ENCODE data around the gene CELSR1.
"Not testable (repeated sequence)": the region's sequence is repeated elsewhere in the genome, so short reads cannot be mapped to it uniquely, and the experiment has no call there.

The CELSR1 gene

GRCh38 chr22:46315976-46316375 is 221.4 kb downstream of the CELSR1 start:
- no peak for DNase-seq (ENCODE audit: low spot score)
- no peaks in the 10 kb centered on the region for H3K27me3 ChIP-seq (ENCODE audit: control insufficient read depth in 3 of 3, insufficient read depth in 3 of 3, low read depth in 1 of 3, low read length in 3 of 3)
- H4K8ac ChIP-seq (ENCODE audit: low read depth, low read length) = no peak overlapping the region
- no CpG with 5 or more reads among the region's 12 CpGs for WGBS, 2 donors (ENCODE audit: extremely low coverage in 2 of 2, insufficient read length in 2 of 2, insufficient replicate concordance in 1 of 2)
- no peak overlapping the region for H2AFZ ChIP-seq (ENCODE audit: low read length)
- H2AK5ac ChIP-seq (ENCODE audit: low read depth, low read length) = no peak overlapping the region
- no peak overlapping the region for H2BK120ac ChIP-seq (ENCODE audit: low read depth, low read length)
- H2BK12ac ChIP-seq (ENCODE audit: low read length) = no peak overlapping the region
- H3K4me1 ChIP-seq (ENCODE audit: control insufficient read depth in 2 of 2, insufficient read depth in 1 of 2, low read depth in 1 of 2, low read length in 2 of 2) = no peaks in the 10 kb centered on the region
- no peak overlapping the region for H3K9ac ChIP-seq (ENCODE audit: low read depth, low read length, poor library complexity)
- no peak overlapping the region for H4K91ac ChIP-seq (ENCODE audit: low read depth, low read length, poor library complexity)
- peaks cover 38 to 93% of the 10 kb centered on the region in 2 donors for H3K36me3 ChIP-seq (replicated peaks in 1 of 2; ENCODE audit: control insufficient read depth in 2 of 2, insufficient read depth in 2 of 2, low read length in 2 of 2)
- H3K4me3 ChIP-seq (ENCODE audit: low read length in 2 of 2) = no peak overlapping the region
- H2BK5ac ChIP-seq (ENCODE audit: low read length) = no peak overlapping the region
- no peak overlapping the region for H3K4me2 ChIP-seq (ENCODE audit: insufficient read depth, low read length, poor library complexity, severe bottlenecking)
- H3K79me1 ChIP-seq (ENCODE audit: low read depth, low read length) = peaks cover 11% of the 10 kb centered on the region
- no peak overlapping the region for H3K23ac ChIP-seq (ENCODE audit: low read depth, low read length, poor library complexity)
- no peak overlapping the region for H3K4ac ChIP-seq (ENCODE audit: low read length)
- no peak overlapping the region for H3K18ac ChIP-seq (ENCODE audit: low read length)
- H2BK15ac ChIP-seq (ENCODE audit: low read length) = no peak overlapping the region
- no peak overlapping the region for H3K14ac ChIP-seq (ENCODE audit: low read length)
- H3K27ac ChIP-seq (replicated peaks; ENCODE audit: low read length) = no peak overlapping the region
- peaks cover 0 to 3% of the 10 kb centered on the region in 2 donors for H3K9me3 ChIP-seq (replicated peaks in 1 of 2; ENCODE audit: control insufficient read depth in 2 of 2, insufficient read depth in 1 of 2, low read depth in 1 of 2, low read length in 2 of 2)

GRCh38 chr22:46312848-46313247 is 224.6 kb downstream of the CELSR1 start:
- not testable (repeated sequence) for H2AK5ac ChIP-seq (ENCODE audit: low read depth, low read length); H4K91ac ChIP-seq (ENCODE audit: low read depth, low read length, poor library complexity); H3K18ac ChIP-seq (ENCODE audit: low read length); H3K4me2 ChIP-seq (ENCODE audit: insufficient read depth, low read length, poor library complexity, severe bottlenecking); H4K8ac ChIP-seq (ENCODE audit: low read depth, low read length); H3K9me3 ChIP-seq (replicated peaks in 1 of 2; ENCODE audit: control insufficient read depth in 2 of 2, insufficient read depth in 1 of 2, low read depth in 1 of 2, low read length in 2 of 2); H3K4me3 ChIP-seq (ENCODE audit: low read length in 2 of 2); H3K14ac ChIP-seq (ENCODE audit: low read length); H2AFZ ChIP-seq (ENCODE audit: low read length); H3K4me1 ChIP-seq (ENCODE audit: control insufficient read depth in 2 of 2, insufficient read depth in 1 of 2, low read depth in 1 of 2, low read length in 2 of 2); H2BK15ac ChIP-seq (ENCODE audit: low read length); H3K27me3 ChIP-seq (ENCODE audit: control insufficient read depth in 3 of 3, insufficient read depth in 3 of 3, low read depth in 1 of 3, low read length in 3 of 3); H2BK120ac ChIP-seq (ENCODE audit: low read depth, low read length); H2BK12ac ChIP-seq (ENCODE audit: low read length); H2BK5ac ChIP-seq (ENCODE audit: low read length); H3K4ac ChIP-seq (ENCODE audit: low read length); H3K23ac ChIP-seq (ENCODE audit: low read depth, low read length, poor library complexity); H3K79me1 ChIP-seq (ENCODE audit: low read depth, low read length); H3K27ac ChIP-seq (replicated peaks; ENCODE audit: low read length); H3K9ac ChIP-seq (ENCODE audit: low read depth, low read length, poor library complexity); DNase-seq (ENCODE audit: low spot score)
- peaks cover 37 to 94% of the 10 kb centered on the region in 2 donors for H3K36me3 ChIP-seq (replicated peaks in 1 of 2; ENCODE audit: control insufficient read depth in 2 of 2, insufficient read depth in 2 of 2, low read length in 2 of 2)
- no CpG with 5 or more reads among the region's 2 CpGs for whole genome bisulfite sequencing, 2 donors (ENCODE audit: extremely low coverage in 2 of 2, insufficient read length in 2 of 2, insufficient replicate concordance in 1 of 2)

DNA sequence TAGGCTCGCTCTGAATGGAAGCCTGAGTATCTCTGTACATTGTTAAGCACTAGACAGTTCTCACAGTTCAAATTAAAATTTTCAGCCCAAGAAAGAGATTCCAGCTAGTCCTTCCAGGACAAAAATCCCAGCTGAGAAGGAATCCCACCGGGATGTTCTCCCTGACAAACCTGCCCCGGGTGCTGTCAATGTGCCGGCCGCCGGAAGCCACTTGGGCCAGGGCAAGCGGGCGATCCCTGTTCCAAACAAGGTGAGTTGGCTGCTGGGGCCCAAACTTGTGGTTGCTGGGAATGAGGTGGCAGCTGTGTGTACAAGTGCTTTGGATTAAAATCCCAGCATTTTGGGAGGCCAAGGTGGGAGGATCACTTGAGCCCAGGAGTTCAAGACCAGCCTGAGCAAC is 225.4 kb downstream of the CELSR1 start:
- no peak overlapping the region for H3K9ac ChIP-seq (ENCODE audit: low read depth, low read length, poor library complexity)
- no peaks in the 10 kb centered on the region for H3K4me1 ChIP-seq (ENCODE audit: control insufficient read depth in 2 of 2, insufficient read depth in 1 of 2, low read depth in 1 of 2, low read length in 2 of 2)
- H2BK12ac ChIP-seq (ENCODE audit: low read length) = no peak overlapping the region
- no peak overlapping the region for H3K18ac ChIP-seq (ENCODE audit: low read length)
- no peak overlapping the region for H3K23ac ChIP-seq (ENCODE audit: low read depth, low read length, poor library complexity)
- H3K79me1 ChIP-seq (ENCODE audit: low read depth, low read length) = peaks cover 7% of the 10 kb centered on the region
- H3K36me3 ChIP-seq (replicated peaks in 1 of 2; ENCODE audit: control insufficient read depth in 2 of 2, insufficient read depth in 2 of 2, low read length in 2 of 2) = peaks cover 32 to 92% of the 10 kb centered on the region in 2 donors
- no peak overlapping the region for H3K4ac ChIP-seq (ENCODE audit: low read length)
- no peak overlapping the region for H4K91ac ChIP-seq (ENCODE audit: low read depth, low read length, poor library complexity)
- no peak overlapping the region for H2BK120ac ChIP-seq (ENCODE audit: low read depth, low read length)
- no peak overlapping the region for H3K14ac ChIP-seq (ENCODE audit: low read length)
- H3K27me3 ChIP-seq (ENCODE audit: control insufficient read depth in 3 of 3, insufficient read depth in 3 of 3, low read depth in 1 of 3, low read length in 3 of 3) = no peaks in the 10 kb centered on the region
- H3K4me2 ChIP-seq (ENCODE audit: insufficient read depth, low read length, poor library complexity, severe bottlenecking) = no peak overlapping the region
- no peak overlapping the region for H3K4me3 ChIP-seq (ENCODE audit: low read length in 2 of 2)
- no peak overlapping the region for H4K8ac ChIP-seq (ENCODE audit: low read depth, low read length)
- H3K27ac ChIP-seq (replicated peaks; ENCODE audit: low read length) = no peak overlapping the region
- no peak for DNase-seq (ENCODE audit: low spot score)
- H2BK5ac ChIP-seq (ENCODE audit: low read length) = no peak overlapping the region
- H2AFZ ChIP-seq (ENCODE audit: low read length) = no peak overlapping the region
- H2AK5ac ChIP-seq (ENCODE audit: low read depth, low read length) = no peak overlapping the region
- H3K9me3 ChIP-seq (replicated peaks in 1 of 2; ENCODE audit: control insufficient read depth in 2 of 2, insufficient read depth in 1 of 2, low read depth in 1 of 2, low read length in 2 of 2) = no peaks in the 10 kb centered on the region
- no peak overlapping the region for H2BK15ac ChIP-seq (ENCODE audit: low read length)
- WGBS, 2 donors (ENCODE audit: extremely low coverage in 2 of 2, insufficient read length in 2 of 2, insufficient replicate concordance in 1 of 2) = no CpG with 5 or more reads among the region's 8 CpGs

Data from neuronal stem cell (in vitro differentiated cells).